Activated naive CD8-positive, alpha-beta T cell treated with anti-CD3 and anti-CD28 coated beads, Interleukin-2, amount 50 U/mL, for 16 hours (primary cell): ENCODE measurements around the gene ADAMTS3.

Source experiments
- DNase-seq: peaks from one replicate; pipeline ENCODE4 v3.0.0-alpha.2; 2020; ENCODE audit warnings: low read depth, low spot score

The ADAMTS3 gene

GRCh38 chr4:72418458-72418857 is 150.6 kb downstream of the ADAMTS3 start:
- no peak for DNase-seq

GRCh38 chr4:72410158-72410557 is 158.9 kb downstream of the ADAMTS3 start:
- DNase-seq, result no peak

GRCh38 chr4:72408568-72408967 is 160.5 kb downstream of the ADAMTS3 start:
- DNase-seq, result no peak

- DNase-seq, result no peak
Observed at GRCh38 chr4:72405417-72405816, 163.6 kb downstream of the ADAMTS3 start.

- no peak for DNase-seq
Observed at GRCh38 chr4:72397314-72397713, 171.7 kb downstream of the ADAMTS3 start.

- no peak for DNase-seq
Observed at GRCh38 chr4:72394012-72394663, 174.9 kb downstream of the ADAMTS3 start.

GRCh38 chr4:72391281-72391680 is 177.7 kb downstream of the ADAMTS3 start:
- DNase-seq, result no peak

- DNase-seq, result no peak
Observed at GRCh38 chr4:72390409-72390808, 178.6 kb downstream of the ADAMTS3 start.

- DNase-seq, result no peak
Observed at GRCh38 chr4:72388521-72388920, 180.5 kb downstream of the ADAMTS3 start.

- no peak for DNase-seq
Observed at GRCh38 chr4:72387959-72388358, 181.1 kb downstream of the ADAMTS3 start.

GRCh38 chr4:72383439-72383838 is 185.6 kb downstream of the ADAMTS3 start:
- DNase-seq, result no peak

GRCh38 chr4:72378901-72379300 is 190.1 kb downstream of the ADAMTS3 start:
- DNase-seq, result no peak

GRCh38 chr4:72377491-72378194 is 191.4 kb downstream of the ADAMTS3 start:
- no peak for DNase-seq

- no peak for DNase-seq
Observed at GRCh38 chr4:72376901-72377300, 192.1 kb downstream of the ADAMTS3 start.

GRCh38 chr4:72375073-72375736 is 193.8 kb downstream of the ADAMTS3 start:
- no peak for DNase-seq

- no peak for DNase-seq
Observed at GRCh38 chr4:72374159-72374558, 194.9 kb downstream of the ADAMTS3 start.

GRCh38 chr4:72366601-72367000 is 202.4 kb downstream of the ADAMTS3 start:
- DNase-seq, result no peak

- no peak for DNase-seq
Observed at GRCh38 chr4:72365981-72366380, 203.0 kb downstream of the ADAMTS3 start.

GRCh38 chr4:72365016-72365415 is 204.0 kb downstream of the ADAMTS3 start:
- no peak for DNase-seq

GRCh38 chr4:72360075-72360474 is 208.9 kb downstream of the ADAMTS3 start:
- no peak for DNase-seq

GRCh38 chr4:72358483-72358882 is 210.5 kb downstream of the ADAMTS3 start:
- DNase-seq, result no peak

- no peak for DNase-seq
Observed at GRCh38 chr4:72357908-72358307, 211.1 kb downstream of the ADAMTS3 start.

GRCh38 chr4:72352711-72353110 is 216.3 kb downstream of the ADAMTS3 start:
- no peak for DNase-seq
